Embryonic facial prominence (tissue), 1 donor: ENCODE measurements around the gene CACNG1.

Experiments used
- DNase-seq: peaks from one replicate; pipeline ENCODE4 v3.0.0-alpha.2; 2016; ENCODE audit errors: extremely low spot score

The CACNG1 gene, protein sequence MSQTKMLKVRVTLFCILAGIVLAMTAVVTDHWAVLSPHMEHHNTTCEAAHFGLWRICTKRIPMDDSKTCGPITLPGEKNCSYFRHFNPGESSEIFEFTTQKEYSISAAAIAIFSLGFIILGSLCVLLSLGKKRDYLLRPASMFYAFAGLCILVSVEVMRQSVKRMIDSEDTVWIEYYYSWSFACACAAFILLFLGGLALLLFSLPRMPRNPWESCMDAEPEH

DNA sequence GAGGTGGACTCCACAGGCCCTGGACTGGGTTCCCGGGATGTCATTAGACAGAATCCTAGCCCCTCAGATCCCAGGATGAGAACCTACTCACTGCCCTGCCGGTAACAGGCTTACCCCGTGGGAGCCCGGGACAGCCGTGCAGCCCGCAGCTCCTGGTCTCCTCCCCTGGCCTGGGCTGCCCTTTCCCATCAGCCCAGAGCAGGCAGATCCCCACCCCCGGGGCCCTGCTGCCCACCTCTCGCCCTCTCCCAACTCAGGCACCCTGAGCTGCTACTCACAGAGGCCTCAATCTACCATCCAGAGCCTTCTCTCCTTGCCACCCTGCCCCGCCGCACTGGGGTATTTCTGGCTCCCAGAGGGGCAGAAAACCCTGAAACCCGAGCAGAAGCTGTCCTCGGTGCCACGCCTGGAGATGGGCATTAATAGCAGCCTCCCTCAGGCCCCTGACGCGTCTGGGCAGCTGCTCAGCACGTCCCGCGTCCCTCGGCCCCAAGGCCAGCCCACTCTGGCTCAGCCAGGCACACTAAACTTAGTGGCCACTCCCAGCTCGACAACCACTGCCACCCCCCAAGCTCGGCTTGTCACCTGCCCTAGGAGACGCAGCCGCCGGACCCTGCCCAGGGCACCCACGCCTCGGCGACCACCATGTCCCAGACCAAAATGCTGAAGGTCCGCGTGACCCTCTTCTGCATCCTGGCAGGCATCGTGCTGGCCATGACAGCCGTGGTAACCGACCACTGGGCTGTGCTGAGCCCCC is at the start of gene CACNG1:
CACNG1 (plus strand) TSS at position 539 of the 757 bp plus-strand sequence; CDS start at position 646, 107 bp downstream.
- no peak for DNase-seq

DNA sequence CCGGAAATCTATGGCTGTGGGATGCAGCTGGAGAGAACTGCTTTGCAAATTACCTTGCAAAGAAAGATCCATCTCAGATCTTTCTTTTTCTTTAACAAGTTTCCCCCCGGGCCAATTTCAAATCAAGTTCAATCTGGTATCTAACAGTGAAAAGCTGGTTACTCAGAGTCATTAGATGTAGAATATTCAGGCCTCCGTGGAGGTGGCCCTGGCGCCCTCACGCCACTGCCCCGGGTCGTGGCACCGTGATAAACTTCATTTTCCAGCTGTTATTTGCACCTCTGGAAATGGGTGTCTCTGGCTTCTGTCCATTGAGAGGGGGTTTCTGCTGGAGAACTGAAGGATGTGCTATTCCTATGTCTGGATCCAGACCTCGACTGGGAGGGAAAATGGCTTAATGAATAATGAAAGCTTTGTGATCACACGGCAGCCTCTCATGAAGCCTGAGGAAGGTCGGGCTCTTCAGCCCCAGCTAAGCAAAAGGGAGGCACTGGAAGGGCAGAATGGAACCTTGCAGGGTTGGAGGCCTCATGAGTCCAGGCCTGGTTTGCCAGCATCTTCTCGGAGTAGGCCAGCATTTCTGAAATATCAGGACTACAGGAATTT is 49.3 kb upstream of the CACNG1 start:
- no peak for DNase-seq

DNA sequence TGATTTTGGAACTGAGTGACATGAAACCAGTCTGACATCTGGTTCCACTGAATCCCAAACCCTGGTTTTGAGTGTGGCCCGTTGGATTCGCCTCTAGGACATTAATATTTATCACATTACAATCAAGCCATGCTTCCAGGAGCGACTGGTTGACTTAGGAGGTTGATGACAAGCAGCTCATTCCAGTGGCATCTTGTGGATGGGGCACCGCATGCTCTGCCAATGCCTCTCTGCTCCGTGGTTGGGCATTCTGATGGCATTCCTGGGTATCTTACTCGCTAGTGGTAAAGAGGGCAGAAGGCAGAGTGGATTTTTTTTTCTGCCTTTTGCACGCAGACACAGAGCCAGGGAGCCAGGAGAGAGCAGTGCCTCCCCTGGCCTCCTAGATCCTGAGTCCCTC is 48.4 kb upstream of the CACNG1 start:
- DNase-seq = no peak

DNA sequence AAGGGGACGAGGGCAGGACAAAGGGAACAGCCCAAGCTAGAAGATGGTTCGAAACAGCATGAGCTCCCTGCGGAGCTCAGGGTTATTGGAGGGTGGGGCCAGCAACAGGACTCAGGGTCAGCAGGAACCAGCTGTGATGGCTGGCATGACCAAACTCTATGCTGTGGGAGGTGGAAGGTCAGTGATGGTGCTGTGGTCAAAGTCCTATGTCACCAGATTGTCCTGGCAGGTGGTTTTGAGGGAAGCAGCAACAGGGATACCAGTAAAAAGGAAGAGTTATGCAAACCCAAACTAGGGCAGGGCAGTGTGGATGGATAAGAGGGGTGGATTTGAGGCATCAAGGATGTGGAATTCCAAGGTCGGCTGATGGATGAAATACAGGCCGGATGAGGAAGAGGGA is 47.4 kb upstream of the CACNG1 start:
- no peak for DNase-seq

DNA sequence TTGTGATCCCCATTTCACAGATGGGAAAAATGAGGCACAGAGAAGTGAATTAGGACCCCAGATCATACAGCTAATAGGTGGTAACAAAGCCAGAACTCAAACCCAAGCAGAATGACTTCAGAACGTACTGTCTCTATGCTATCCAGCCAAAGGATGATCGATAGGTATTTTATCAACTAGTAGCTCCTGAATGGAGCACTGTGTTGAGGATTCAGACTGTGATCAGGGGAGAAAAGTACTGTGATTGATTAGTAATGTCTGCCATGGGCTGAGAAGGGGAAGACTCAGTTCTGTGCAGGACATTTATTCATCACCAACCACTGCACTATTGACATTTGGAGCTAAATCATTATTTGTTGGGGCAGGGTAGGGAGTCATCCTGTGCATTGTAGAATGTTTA is 41.1 kb upstream of the CACNG1 start:
- DNase-seq = no peak

DNA sequence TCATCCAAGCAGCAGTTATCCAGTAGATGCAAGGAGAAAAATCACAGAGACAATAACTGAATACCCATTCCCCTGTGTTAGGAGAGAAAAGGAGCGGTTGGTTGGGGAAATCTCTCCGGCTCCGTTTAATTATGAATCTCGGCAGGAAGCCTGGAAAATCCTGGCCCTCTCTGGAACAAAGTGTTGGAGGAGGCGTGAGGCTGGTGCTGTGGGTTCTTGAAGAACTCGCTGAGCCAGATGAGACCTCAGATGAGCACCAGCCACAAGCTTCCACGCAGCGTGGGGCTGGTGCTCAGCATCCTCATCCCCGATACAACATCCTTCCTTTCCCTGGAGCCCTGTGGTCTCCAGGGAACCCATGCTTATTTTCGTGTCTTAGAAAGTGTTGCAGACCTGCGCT is 40.2 kb upstream of the CACNG1 start:
- no peak for DNase-seq

DNA sequence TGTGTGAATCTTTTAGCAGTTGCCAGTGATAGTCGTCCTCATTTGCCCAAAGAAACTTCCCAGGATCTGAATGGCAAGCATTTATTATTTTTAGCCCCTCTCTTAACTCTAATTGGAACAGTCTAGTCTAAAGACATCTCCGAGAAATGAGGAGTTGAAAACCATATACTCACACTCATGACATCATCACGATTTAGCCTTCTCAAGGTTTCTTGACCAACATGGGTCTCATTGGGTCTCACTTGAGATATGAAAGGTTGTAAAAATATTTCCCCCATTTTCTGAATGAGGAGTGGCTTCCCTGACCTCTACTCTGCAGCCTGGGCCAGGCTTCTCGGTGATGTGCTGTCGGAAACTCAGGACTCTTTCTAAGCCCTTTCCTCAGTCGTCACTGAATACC is 37.1 kb upstream of the CACNG1 start:
- no peak for DNase-seq

DNA sequence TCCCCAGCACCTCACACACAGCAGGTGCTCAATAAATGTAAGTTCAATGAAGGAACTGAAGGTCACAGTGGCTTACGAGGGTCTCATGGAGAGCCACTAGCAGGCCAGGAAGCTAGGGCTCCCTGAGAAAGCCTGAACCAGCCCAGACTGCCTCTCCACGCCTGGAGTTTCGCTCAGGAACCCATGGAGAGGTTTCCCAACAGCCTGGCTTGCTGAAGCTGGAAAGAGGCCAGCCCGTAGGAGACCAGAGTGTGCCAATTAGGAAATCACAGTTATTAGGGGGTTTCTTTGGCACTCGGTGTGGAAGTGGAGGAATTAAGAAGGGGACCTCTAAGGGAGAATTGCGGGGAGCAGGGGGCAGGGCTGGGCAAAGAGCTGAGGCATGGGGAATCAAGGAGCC is 36.3 kb upstream of the CACNG1 start:
- DNase-seq = no peak

DNA sequence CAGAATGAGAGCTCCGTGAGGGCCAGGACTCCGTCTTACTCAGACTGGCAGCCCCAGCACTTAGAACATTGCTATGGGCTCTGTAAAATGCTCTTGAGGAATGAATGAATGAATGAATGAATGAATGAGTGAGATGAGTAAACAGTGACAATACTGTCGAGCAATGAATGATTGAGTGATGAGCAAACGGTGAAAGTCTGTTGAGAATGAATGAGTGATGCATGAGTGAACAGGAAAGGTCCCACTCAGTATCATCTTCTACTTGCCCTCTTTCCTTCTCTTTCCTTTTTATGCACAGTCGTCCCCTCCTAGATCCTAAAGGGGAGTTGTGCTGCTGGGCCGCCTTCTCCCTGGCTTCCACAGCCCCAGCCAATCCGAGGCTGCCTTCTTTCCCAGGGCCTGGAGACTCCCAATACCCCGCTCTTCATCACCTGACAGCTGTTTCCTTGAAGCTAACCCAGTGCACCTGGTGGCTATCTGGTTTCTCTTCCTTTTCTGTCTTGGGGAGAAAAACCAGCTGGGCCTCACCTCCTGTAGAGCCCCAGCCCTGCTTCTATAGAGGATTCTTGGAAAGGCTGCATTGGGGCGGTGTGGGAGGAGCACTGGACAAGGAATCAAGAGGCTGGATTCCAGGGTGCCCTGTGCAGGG is 32.7 kb upstream of the CACNG1 start:
- no peak for DNase-seq

DNA sequence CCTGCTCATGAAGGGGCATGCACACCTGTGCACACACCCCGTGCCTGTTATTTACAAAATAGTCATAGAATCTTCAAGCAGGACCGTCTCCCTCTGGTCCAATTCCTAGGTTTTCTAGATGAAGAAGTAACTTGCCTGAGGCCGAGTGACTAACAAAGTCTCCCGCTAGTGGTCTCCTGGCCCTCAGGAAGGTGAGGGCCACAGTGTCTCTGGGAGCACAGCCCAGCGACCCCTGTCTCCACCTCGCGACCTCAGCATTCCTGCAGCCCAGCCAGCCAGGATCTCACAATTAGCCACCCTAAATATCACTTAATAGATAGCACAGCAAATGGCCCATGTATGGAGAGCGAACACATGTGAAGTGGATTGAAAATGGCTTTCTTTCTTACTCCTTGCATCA is 30.5 kb upstream of the CACNG1 start:
- no peak for DNase-seq

DNA sequence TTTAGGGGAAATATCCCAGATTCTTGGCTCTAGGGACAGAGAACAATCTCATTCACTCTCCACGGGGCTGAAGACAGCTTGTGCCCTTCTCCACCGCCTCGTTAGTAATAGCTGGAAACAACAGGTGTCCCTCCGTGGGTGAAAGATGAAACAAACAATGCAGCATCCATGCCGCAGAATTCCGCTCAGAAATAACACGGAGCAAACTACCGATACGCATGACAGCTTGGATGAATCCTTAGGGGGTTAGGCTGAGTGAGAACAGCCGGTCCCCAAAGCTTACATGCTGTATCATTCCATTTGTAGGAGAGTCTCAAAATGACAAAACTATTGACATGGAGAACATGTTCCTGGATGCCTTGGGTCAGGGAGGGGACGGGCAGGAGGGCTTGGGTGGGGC is 29.4 kb upstream of the CACNG1 start:
- DNase-seq = no peak

DNA sequence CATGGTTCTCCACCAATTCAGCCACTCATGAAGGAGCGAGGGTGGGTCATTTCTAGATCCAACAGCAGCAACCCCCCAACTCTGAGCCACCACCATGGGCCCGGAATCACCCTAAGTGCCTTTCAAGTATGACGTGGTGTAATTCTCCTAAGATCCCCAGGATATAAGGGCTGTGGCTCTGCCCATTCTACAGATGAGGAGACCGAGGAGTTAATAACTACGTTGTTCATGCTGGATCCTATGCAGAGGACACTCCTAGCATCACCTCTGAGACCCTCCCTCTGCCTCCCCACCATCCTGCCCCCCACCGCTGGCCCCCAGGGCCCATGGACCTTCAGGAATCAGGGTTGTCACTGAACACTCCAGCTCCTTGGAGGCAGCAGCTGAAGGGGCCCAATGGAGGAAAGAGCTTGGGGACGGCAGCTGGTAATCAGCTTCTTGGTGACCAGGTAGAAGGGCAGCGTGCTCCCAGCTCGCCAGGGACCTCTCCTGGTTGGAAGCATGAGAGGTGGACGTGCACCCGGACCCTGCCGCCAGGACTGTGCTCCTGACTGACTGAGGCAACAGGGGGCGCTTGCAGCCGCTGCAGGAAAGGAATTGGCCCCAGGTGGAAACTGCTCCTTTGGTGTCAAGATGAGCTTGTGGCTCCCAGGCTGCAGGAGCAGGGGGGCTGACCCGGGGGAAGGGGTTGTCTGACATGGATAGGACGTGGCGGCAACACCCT is 28.2 kb upstream of the CACNG1 start:
- no peak for DNase-seq

DNA sequence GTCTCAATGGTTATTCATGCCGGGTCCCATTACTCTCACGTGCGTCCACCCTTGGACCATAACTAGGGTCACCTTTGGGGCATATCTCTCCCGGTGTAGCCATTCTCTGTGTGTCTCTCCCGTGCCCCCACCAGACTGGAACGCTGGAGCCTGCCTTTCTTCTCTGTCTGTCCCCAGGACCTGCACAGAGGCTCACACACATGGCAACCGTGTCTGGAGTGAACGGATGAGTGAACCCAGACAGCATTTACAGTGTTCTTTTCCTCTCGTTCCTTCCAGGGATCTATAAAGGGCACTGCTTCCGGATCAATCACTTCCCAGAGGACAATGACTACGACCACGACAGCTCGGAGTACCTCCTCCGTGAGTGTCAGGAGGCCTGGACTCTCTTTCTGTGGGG is 26.4 kb upstream of the CACNG1 start:
- no peak for DNase-seq

DNA sequence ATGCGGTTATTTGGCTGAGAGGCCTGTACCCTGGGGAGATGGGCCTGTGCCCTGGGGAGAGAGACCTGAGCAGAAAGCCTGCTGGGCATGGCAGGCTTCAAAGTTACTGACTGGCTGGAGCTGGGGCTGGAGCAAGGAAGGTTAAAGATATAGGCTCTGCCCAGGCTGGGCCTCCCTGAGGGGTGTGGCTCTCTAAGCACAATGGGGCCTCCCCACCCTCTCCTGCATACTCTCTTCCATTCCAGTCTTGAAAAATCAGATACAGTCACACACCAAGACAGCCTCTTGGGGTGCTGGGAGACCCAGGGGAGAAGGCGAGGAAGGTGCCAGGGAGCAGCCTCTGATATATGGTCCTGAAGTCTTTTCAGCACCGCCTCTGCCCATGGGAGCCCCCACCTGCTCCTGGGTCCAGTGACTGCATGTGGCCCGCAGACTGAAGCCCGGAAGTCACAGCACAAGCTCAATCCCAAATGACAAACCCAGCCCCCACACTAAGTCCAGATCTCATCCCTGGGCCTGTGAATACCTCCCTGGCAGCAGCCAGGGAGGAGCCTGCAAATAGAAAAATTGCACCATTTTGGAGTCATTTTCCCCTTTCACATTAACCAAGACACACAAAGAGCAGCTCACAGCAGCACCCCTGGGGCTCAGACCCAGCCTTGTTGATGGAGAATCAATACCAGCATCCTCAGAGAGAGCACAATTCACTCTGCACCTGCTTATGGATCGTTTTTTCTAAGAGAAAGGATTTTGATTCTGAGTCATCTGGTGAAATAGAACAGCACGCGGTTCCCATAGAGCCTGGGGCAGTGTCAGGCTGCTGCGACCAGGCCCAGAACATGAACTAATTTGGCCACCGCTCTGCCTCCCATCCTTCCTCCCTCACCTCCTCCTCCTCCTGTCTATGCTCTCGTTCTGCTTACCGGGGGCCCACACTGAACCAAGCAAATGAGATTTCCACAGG is 25.6 kb upstream of the CACNG1 start:
- DNase-seq = no peak

DNA sequence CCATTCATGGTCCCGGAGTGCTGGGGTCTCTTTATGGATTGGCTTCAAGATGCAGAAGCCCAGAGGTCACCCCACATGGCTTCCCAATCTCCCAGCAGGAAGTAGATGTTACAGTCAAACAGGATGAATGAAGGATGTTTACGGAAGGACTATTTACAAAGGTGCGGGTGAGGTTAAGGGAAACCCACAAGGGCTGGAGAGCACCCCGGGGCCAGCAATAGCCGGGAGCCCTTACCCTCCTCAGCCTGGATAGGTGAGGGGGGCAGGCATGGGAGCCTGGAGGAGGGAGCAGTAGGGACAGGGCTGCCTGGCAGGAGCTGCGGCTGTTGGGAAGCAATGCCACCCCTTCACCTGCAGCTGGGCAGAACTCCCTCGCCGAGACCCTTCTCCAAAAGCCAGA is 24.5 kb upstream of the CACNG1 start:
- no peak for DNase-seq

DNA sequence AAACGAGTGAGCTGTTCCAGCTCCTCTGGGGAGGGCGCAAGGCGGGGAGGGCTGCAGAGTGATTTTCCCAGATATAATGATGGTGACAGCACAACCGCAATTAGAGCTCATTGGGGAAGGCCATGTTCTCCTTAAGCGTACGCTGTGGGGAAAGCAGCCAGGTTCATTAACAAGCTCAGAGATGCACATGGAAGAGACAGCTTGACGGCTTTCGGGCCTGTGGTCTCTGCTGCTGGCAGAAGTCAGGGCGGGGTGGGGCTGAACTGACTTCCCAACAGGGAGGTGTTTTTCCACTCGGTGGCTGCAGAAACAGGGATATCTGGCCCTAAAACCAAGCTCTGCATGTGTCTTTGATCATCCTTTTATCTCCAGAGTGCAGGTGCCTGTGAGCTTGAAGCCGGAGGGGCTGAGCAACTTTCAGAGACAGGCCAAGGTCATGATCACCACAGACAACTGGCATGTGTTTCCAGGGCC is 24.0 kb upstream of the CACNG1 start:
- DNase-seq = no peak

DNA sequence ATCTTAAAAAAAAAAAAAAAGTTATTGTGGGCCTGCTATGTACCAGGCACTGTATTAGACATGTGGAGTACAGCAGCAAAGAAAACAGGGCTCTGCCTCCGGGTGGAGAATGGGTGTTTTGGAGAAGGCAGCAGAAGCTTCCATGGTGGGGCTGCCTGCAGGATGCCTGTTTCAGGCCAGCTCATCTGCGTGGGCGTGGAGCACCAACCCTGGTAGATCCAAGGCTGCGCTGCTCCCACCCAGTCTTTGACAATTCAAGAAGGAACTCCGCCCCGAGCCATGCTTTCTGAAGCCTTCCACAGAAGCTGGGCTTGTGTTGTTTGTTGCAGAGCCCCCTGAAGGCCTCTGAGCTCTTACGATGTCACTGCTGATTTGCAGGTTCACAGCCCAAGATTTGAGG is 23.2 kb upstream of the CACNG1 start:
- DNase-seq = no peak

DNA sequence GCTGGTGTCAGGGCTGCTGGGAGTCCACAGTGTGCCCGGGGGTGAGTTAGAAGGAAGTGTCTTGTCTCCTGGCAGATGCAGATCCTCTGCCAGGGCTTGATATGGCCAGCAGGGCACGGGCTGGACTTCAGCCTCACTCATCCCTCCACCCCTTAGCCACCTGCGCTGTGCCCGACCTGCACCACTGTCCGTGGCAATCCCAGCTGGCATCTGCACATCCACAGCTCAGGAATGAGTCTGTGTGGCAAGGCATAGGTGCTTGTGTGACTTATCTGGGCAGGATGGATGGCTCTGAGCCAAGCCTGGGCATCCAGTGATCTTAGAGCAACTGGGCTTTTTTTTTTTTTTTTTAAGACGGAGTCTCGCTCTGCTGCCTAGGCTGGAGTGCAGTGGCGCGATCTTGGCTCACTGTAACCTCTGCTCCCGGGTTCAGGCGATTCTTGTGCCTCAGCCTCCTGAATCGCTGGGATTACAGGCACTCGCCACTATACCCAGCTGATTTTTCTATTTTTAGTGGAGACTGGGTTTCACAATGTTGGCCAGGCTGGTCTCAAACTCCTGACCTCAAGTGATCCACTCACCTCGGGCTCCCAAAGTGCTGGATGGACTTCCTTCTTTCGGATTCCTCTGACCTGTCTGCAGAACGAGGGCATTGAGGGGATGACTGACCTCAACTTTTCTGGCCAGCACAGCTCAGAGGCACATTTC is 22.5 kb upstream of the CACNG1 start:
- no peak for DNase-seq

DNA sequence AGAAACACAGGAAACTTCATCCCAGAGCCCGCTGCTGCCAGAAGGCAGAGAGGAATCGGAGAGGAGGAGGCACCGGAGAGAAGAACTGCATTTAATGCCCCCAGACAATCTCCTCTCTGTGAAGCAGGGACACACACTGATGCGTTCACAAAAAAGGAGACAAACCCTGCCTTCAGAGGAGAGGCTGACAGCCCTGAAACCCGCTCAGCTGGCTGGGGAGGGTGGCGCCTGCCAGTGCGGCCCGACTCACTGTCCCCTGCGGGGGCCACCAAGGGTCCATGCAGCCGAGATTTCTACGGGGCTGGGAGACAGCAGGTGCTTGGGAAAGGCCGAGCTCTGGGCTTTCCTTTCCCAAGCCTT is 21.9 kb upstream of the CACNG1 start:
- DNase-seq = no peak

DNA sequence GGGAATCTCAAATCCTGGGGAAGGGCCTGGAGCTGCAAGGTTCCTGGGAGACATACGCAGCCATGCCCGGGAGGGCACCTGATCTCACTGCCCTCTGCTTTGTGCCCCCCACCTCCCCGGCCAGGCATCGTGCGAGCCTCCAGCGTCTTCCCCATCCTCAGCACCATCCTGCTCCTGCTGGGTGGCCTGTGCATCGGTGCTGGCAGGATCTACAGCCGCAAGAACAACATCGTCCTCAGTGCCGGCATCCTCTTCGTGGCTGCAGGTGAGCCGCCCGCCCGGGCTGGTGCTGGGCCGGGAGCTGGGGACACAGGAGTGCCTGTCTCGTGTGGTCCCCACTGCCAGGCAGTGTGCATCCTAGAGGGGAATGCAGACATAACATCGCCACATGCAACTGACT is 19.6 kb upstream of the CACNG1 start:
- DNase-seq = no peak
